ENCODE results near the gene KCNH2. TPM values are rescaled to one million over a fixed set of nuclear protein-coding genes. Genes with fewer than 3 reads are reported as not detected.

Gene KCNH2
- total RNA-seq, 2 donors from 2014 or later, result 1.1 to 1.9 TPM

- Histone ChIP-seq H3K4me3 (ENCODE audit: low read length) (no peak overlapping the region), H3K9me3 (ENCODE audit: control insufficient read depth, low read length) (no peaks in the 10 kb centered on the region), H3K27ac (ENCODE audit: low read depth, low read length) (no peak overlapping the region), H3K27me3 (ENCODE audit: control insufficient read depth, insufficient read depth, low read length, poor library complexity, severe bottlenecking) (peaks cover 58% of the 10 kb centered on the region), H3K4me1 (ENCODE audit: control insufficient read depth, insufficient read depth, low read length) (no peaks in the 10 kb centered on the region), H3K9ac (ENCODE audit: extremely low read depth, low read length, poor library complexity, severe bottlenecking) (no peak overlapping the region), H3K36me3 (ENCODE audit: control insufficient read depth, insufficient read depth, low read length) (no peaks in the 10 kb centered on the region)
- no peak overlapping the region for H3K4me3 Mint-ChIP-seq
- no peak overlapping the region for H3K27ac Mint-ChIP-seq
- H3K27me3 Mint-ChIP-seq (ENCODE audit: insufficient read depth), result peaks cover 86% of the 10 kb centered on the region
- peaks cover 6% of the 10 kb centered on the region for H3K4me1 Mint-ChIP-seq
- H3K9me3 Mint-ChIP-seq, result no peaks in the 10 kb centered on the region
- no peak for TF ChIP-seq CTCF (conservative IDR thresholded peaks at IDR 0.05)
- WGBS, 2 experiments (ENCODE audit: insufficient coverage in 1 of 2, insufficient read length in 1 of 2), result 0 to 21% methylated on average over 1 to 2 of the region's 2 CpGs
- H3K36me3 Mint-ChIP-seq (ENCODE audit: low read depth), result no peaks in the 10 kb centered on the region
- peak; percentile 89 for DNase-seq
Observed at GRCh38 chr7:150983893-150984368, 5.8 kb upstream of the KCNH2 start.

GRCh38 chr7:150982351-150982750 is 4.2 kb upstream of the KCNH2 start:
- Histone ChIP-seq H3K27me3 (ENCODE audit: control insufficient read depth, insufficient read depth, low read length, poor library complexity, severe bottlenecking) (peaks cover 56% of the 10 kb centered on the region), H3K9me3 (ENCODE audit: control insufficient read depth, low read length) (no peaks in the 10 kb centered on the region), H3K9ac (ENCODE audit: extremely low read depth, low read length, poor library complexity, severe bottlenecking) (no peak overlapping the region), H3K4me3 (ENCODE audit: low read length) (no peak overlapping the region), H3K4me1 (ENCODE audit: control insufficient read depth, insufficient read depth, low read length) (no peaks in the 10 kb centered on the region), H3K27ac (ENCODE audit: low read depth, low read length) (no peak overlapping the region), H3K36me3 (ENCODE audit: control insufficient read depth, insufficient read depth, low read length) (no peaks in the 10 kb centered on the region)
- Mint-ChIP-seq H3K27me3 (ENCODE audit: insufficient read depth) (peaks cover 79% of the 10 kb centered on the region), H3K4me1 (peaks cover 3% of the 10 kb centered on the region), H3K9me3 (no peaks in the 10 kb centered on the region), H3K36me3 (ENCODE audit: low read depth) (no peaks in the 10 kb centered on the region), H3K27ac (no peak overlapping the region), H3K4me3 (no peak overlapping the region)
- 60 to 80% methylated on average over 1 to 3 of the region's 3 CpGs for WGBS, 2 experiments (ENCODE audit: insufficient coverage in 1 of 2, insufficient read length in 1 of 2)
- TF ChIP-seq CTCF (conservative IDR thresholded peaks at IDR 0.05), result no peak
- DNase-seq, result no peak

- H3K27ac ChIP-seq (ENCODE audit: low read depth, low read length), result no peak overlapping the region
- DNase-seq, result no peak
- H3K9me3 Mint-ChIP-seq, result no peaks in the 10 kb centered on the region
- no peak overlapping the region for H3K4me3 Mint-ChIP-seq
- H3K4me1 ChIP-seq (ENCODE audit: control insufficient read depth, insufficient read depth, low read length), result peaks cover 3% of the 10 kb centered on the region
- no peak overlapping the region for H3K4me3 ChIP-seq (ENCODE audit: low read length)
- no peaks in the 10 kb centered on the region for H3K36me3 Mint-ChIP-seq (ENCODE audit: low read depth)
- H3K27ac Mint-ChIP-seq, result no peak overlapping the region
- H3K27me3 ChIP-seq (ENCODE audit: control insufficient read depth, insufficient read depth, low read length, poor library complexity, severe bottlenecking), result peaks cover 64% of the 10 kb centered on the region
- no peaks in the 10 kb centered on the region for H3K9me3 ChIP-seq (ENCODE audit: control insufficient read depth, low read length)
- H3K4me1 Mint-ChIP-seq, result peaks cover 9% of the 10 kb centered on the region
- H3K27me3 Mint-ChIP-seq (ENCODE audit: insufficient read depth), result peaks cover 82% of the 10 kb centered on the region
- H3K9ac ChIP-seq (ENCODE audit: extremely low read depth, low read length, poor library complexity, severe bottlenecking), result no peak overlapping the region
- WGBS, 2 experiments (ENCODE audit: insufficient coverage in 1 of 2, insufficient read length in 1 of 2), result 70 to 76% methylated on average over 4 to 5 of the region's 6 CpGs
- TF ChIP-seq CTCF (conservative IDR thresholded peaks at IDR 0.05), result no peak
- no peaks in the 10 kb centered on the region for H3K36me3 ChIP-seq (ENCODE audit: control insufficient read depth, insufficient read depth, low read length)
Observed at GRCh38 chr7:150981644-150982043, 3.5 kb upstream of the KCNH2 start.

Data from endodermal cell (in vitro differentiated cells).